Measurements from ENCODE around the gene CFAP210. TPM values are rescaled to one million over a fixed set of nuclear protein-coding genes. Genes with fewer than 3 reads are reported as not detected.
A peak's percentile ranks its signal among the peaks of the same experiment; 100 is the strongest.

Gene CFAP210
- total RNA-seq, 1 experiment from 2014 or later, result 0.94 TPM

DNA sequence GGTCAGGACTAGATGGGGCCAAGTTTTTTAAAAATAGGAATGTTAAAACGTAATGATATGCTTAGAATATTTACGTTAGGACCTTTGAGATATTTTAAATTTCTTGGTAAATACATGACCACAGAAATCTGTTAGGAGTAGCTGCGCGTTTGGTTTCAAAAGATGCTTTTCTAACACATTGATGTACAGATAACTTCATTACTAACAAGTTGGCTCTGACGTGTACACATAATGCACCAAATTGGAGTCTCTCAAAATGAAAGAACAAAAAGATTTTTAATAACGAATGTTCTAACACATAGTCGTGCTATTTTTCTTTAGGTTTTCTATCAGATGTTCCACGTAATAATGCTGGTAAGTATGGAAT is 672 bp upstream of the CFAP210 start:
- Mint-ChIP-seq H3K4me1 (peaks cover 5 to 10% of the 10 kb centered on the region in 2 experiments), H3K9me3 (no peaks in the 10 kb centered on the region), H3K27me3 (ENCODE audit: low read depth) (peaks cover 10% of the 10 kb centered on the region), H3K27ac (peak overlapping the region in 2 of 3 experiments; percentile 55 to 95; a peak in 3 of 7 replicates), H3K36me3 (ENCODE audit: insufficient read depth in 1 of 3, low read depth in 3 of 3) (peaks cover 0 to 16% (median 10%) of the 10 kb centered on the region in 3 experiments; a peak in 5 of 7 replicates), H3K4me3 (peak overlapping the region; percentile 87 to 96)
- Histone ChIP-seq H3K27me3 (ENCODE audit: insufficient read depth, low read length) (no peaks in the 10 kb centered on the region), H4K20me1 (ENCODE audit: control insufficient read depth, insufficient read depth, insufficient read length) (no peaks in the 10 kb centered on the region), H2AK5ac (ENCODE audit: insufficient read length, low read length) (no peak overlapping the region), H3K79me2 (ENCODE audit: insufficient read depth, low read length) (no peaks in the 10 kb centered on the region), H2BK120ac (ENCODE audit: low read depth, low read length, poor library complexity, severe bottlenecking) (no peak overlapping the region), H4K8ac (replicated peaks; ENCODE audit: insufficient read length, low read depth, low read length) (no peak overlapping the region), H3T11ph (ENCODE audit: low read length) (no peak overlapping the region), H3K9me3 (ENCODE audit: control insufficient read depth, low read depth, low read length) (no peaks in the 10 kb centered on the region), H3K23me2 (ENCODE audit: insufficient read length, low read depth, low read length, poor library complexity, severe bottlenecking) (peaks cover 10% of the 10 kb centered on the region), H3K4ac (ENCODE audit: low read depth, low read length) (no peak overlapping the region), H3K27ac (ENCODE audit: insufficient read length, low read depth, low read length) (no peak overlapping the region), H2AFZ (ENCODE audit: low read length) (no peak overlapping the region), H3K56ac (ENCODE audit: insufficient read length, low read depth, low read length) (no peak overlapping the region), H3K14ac (ENCODE audit: insufficient read depth, low read length) (no peak overlapping the region), H3K9ac (ENCODE audit: extremely low read depth, insufficient read length, low read length) (peak overlapping the region; percentile 60), H2BK5ac (ENCODE audit: insufficient read length, low read length) (no peak overlapping the region), H2BK20ac (ENCODE audit: low read depth, low read length, poor library complexity, severe bottlenecking) (no peak overlapping the region), H4K5ac (ENCODE audit: insufficient read length, low read depth, low read length) (no peak overlapping the region), H3K4me1 (ENCODE audit: insufficient read depth, low read length) (no peaks in the 10 kb centered on the region), H3K4me2 (ENCODE audit: insufficient read depth, insufficient read length, low read length) (peak overlapping the region; percentile 83), H2BK15ac (ENCODE audit: low read depth, low read length) (no peak overlapping the region), H3K79me1 (ENCODE audit: insufficient read depth, low read depth, low read length, poor library complexity, severe bottlenecking) (no peaks in the 10 kb centered on the region), H4K91ac (ENCODE audit: insufficient read length, low read depth, low read length) (no peak overlapping the region), H2BK12ac (ENCODE audit: insufficient read length, low read depth, low read length) (no peak overlapping the region), H3K18ac (ENCODE audit: insufficient read length, low read depth, low read length) (peak overlapping the region; percentile 89), H3K23ac (ENCODE audit: insufficient read length, low read depth, low read length) (no peak overlapping the region)
- no peak for DNase-seq
- no CpG with 5 or more reads among the region's 8 CpGs for WGBS (ENCODE audit: extremely low coverage, insufficient read length, low lambda C conversion rate)
- TF ChIP-seq, protein P1, sequence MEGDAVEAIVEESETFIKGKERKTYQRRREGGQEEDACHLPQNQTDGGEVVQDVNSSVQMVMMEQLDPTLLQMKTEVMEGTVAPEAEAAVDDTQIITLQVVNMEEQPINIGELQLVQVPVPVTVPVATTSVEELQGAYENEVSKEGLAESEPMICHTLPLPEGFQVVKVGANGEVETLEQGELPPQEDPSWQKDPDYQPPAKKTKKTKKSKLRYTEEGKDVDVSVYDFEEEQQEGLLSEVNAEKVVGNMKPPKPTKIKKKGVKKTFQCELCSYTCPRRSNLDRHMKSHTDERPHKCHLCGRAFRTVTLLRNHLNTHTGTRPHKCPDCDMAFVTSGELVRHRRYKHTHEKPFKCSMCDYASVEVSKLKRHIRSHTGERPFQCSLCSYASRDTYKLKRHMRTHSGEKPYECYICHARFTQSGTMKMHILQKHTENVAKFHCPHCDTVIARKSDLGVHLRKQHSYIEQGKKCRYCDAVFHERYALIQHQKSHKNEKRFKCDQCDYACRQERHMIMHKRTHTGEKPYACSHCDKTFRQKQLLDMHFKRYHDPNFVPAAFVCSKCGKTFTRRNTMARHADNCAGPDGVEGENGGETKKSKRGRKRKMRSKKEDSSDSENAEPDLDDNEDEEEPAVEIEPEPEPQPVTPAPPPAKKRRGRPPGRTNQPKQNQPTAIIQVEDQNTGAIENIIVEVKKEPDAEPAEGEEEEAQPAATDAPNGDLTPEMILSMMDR (conservative IDR thresholded peaks at IDR 0.05), result no peak

Measured in H9 (cell line).